ENCODE results near the gene RGS9BP.
A peak's percentile ranks its signal among the peaks of the same experiment; 100 is the strongest.

Gene RGS9BP

GRCh38 chr19:32675720-32676185 is at the start of gene RGS9BP:
TSS of gene RGS9BP (plus strand) at chr19:32675848. CDS start at chr19:32676264, 416 bp downstream.
- peaks cover 6% of the 10 kb centered on the region for H3K36me3 Mint-ChIP-seq (ENCODE audit: insufficient read depth)
- no peaks in the 10 kb centered on the region for H3K9me3 Mint-ChIP-seq
- peak within 1 kb of the TSS; percentile 87 for H3K4me3 Mint-ChIP-seq
- peaks cover 32% of the 10 kb centered on the region for H3K4me1 Mint-ChIP-seq
- DNase-seq (ENCODE audit: low spot score in 2 of 2) (peak; percentile 41 to 45), ATAC-seq (replicated peaks; ENCODE audit: extremely low read depth, poor library complexity, severe bottlenecking) (peak; percentile 58)
- H3K27me3 Mint-ChIP-seq, result peaks cover 9% of the 10 kb centered on the region
- H3K27ac Mint-ChIP-seq (ENCODE audit: low read depth), result peak within 1 kb of the TSS; percentile 64

- Mint-ChIP-seq H3K4me1 (no peaks in the 10 kb centered on the region), H3K27me3 (no peaks in the 10 kb centered on the region), H3K27ac (ENCODE audit: low read depth) (peak overlapping the region; percentile 49), H3K4me3 (no peak overlapping the region), H3K36me3 (ENCODE audit: insufficient read depth) (peaks cover 31% of the 10 kb centered on the region), H3K9me3 (no peaks in the 10 kb centered on the region)
- DNase-seq (ENCODE audit: low spot score in 2 of 2) (no peak), ATAC-seq (replicated peaks; ENCODE audit: extremely low read depth, poor library complexity, severe bottlenecking) (no peak)
Measured at GRCh38 chr19:32626969-32627368, 48.7 kb upstream of the RGS9BP start.

- no peak overlapping the region for H3K27ac Mint-ChIP-seq (ENCODE audit: low read depth)
- DNase-seq (ENCODE audit: low spot score in 2 of 2) (no peak), ATAC-seq (replicated peaks; ENCODE audit: extremely low read depth, poor library complexity, severe bottlenecking) (no peak)
- H3K9me3 Mint-ChIP-seq, result no peaks in the 10 kb centered on the region
- no peaks in the 10 kb centered on the region for H3K4me1 Mint-ChIP-seq
- no peak overlapping the region for H3K4me3 Mint-ChIP-seq
- no peaks in the 10 kb centered on the region for H3K27me3 Mint-ChIP-seq
- peaks cover 24% of the 10 kb centered on the region for H3K36me3 Mint-ChIP-seq (ENCODE audit: insufficient read depth)
Measured at GRCh38 chr19:32627714-32628270, 47.9 kb upstream of the RGS9BP start.

- Mint-ChIP-seq H3K27ac (ENCODE audit: low read depth) (no peak overlapping the region), H3K27me3 (no peaks in the 10 kb centered on the region), H3K4me3 (no peak overlapping the region), H3K36me3 (ENCODE audit: insufficient read depth) (peaks cover 12% of the 10 kb centered on the region), H3K9me3 (no peaks in the 10 kb centered on the region), H3K4me1 (no peaks in the 10 kb centered on the region)
- DNase-seq (ENCODE audit: low spot score in 2 of 2) (no peak), ATAC-seq (replicated peaks; ENCODE audit: extremely low read depth, poor library complexity, severe bottlenecking) (no peak)
Measured at GRCh38 chr19:32630338-32630737, 45.3 kb upstream of the RGS9BP start.

- Mint-ChIP-seq H3K36me3 (ENCODE audit: insufficient read depth) (peaks cover 15% of the 10 kb centered on the region), H3K4me3 (no peak overlapping the region), H3K9me3 (no peaks in the 10 kb centered on the region), H3K27ac (ENCODE audit: low read depth) (no peak overlapping the region), H3K27me3 (no peaks in the 10 kb centered on the region), H3K4me1 (no peaks in the 10 kb centered on the region)
- ATAC-seq (replicated peaks; ENCODE audit: extremely low read depth, poor library complexity, severe bottlenecking) (no peak), DNase-seq (ENCODE audit: low spot score in 2 of 2) (no peak)
Measured at GRCh38 chr19:32631381-32631780, 44.3 kb upstream of the RGS9BP start.

GRCh38 chr19:32637480-32637879 is 38.2 kb upstream of the RGS9BP start:
- H3K27ac Mint-ChIP-seq (ENCODE audit: low read depth), result no peak overlapping the region
- H3K27me3 Mint-ChIP-seq, result no peaks in the 10 kb centered on the region
- H3K4me3 Mint-ChIP-seq, result no peak overlapping the region
- H3K4me1 Mint-ChIP-seq, result no peaks in the 10 kb centered on the region
- no peaks in the 10 kb centered on the region for H3K9me3 Mint-ChIP-seq
- no peak for DNase-seq (ENCODE audit: low spot score in 2 of 2)
- peaks cover 29% of the 10 kb centered on the region for H3K36me3 Mint-ChIP-seq (ENCODE audit: insufficient read depth)
- no peak for ATAC-seq (replicated peaks; ENCODE audit: extremely low read depth, poor library complexity, severe bottlenecking)

GRCh38 chr19:32638625-32639024 is 37.0 kb upstream of the RGS9BP start:
- Mint-ChIP-seq H3K4me1 (peaks cover 11% of the 10 kb centered on the region), H3K36me3 (ENCODE audit: insufficient read depth) (peaks cover 36% of the 10 kb centered on the region), H3K27ac (ENCODE audit: low read depth) (no peak overlapping the region), H3K4me3 (no peak overlapping the region), H3K9me3 (no peaks in the 10 kb centered on the region), H3K27me3 (no peaks in the 10 kb centered on the region)
- DNase-seq (ENCODE audit: low spot score in 2 of 2) (no peak), ATAC-seq (replicated peaks; ENCODE audit: extremely low read depth, poor library complexity, severe bottlenecking) (no peak)

- Mint-ChIP-seq H3K27ac (ENCODE audit: low read depth) (peak overlapping the region; percentile 81), H3K27me3 (no peaks in the 10 kb centered on the region), H3K4me3 (peak overlapping the region; percentile 28), H3K9me3 (no peaks in the 10 kb centered on the region), H3K36me3 (ENCODE audit: insufficient read depth) (peaks cover 34% of the 10 kb centered on the region), H3K4me1 (peaks cover 15% of the 10 kb centered on the region)
- peak; percentile 31 to 41 for DNase-seq (ENCODE audit: low spot score in 2 of 2)
- ATAC-seq (replicated peaks; ENCODE audit: extremely low read depth, poor library complexity, severe bottlenecking), result peak; percentile 98
Measured at GRCh38 chr19:32642771-32643170, 32.9 kb upstream of the RGS9BP start.

GRCh38 chr19:32646556-32646955 is 29.1 kb upstream of the RGS9BP start:
- H3K27me3 Mint-ChIP-seq, result no peaks in the 10 kb centered on the region

GRCh38 chr19:32647361-32647760 is 28.3 kb upstream of the RGS9BP start:
- no peaks in the 10 kb centered on the region for H3K9me3 Mint-ChIP-seq
- H3K4me1 Mint-ChIP-seq, result peaks cover 15% of the 10 kb centered on the region
- ATAC-seq (replicated peaks; ENCODE audit: extremely low read depth, poor library complexity, severe bottlenecking) (no peak), DNase-seq (ENCODE audit: low spot score in 2 of 2) (no peak)
- H3K4me3 Mint-ChIP-seq, result no peak overlapping the region
- no peak overlapping the region for H3K27ac Mint-ChIP-seq (ENCODE audit: low read depth)
- H3K27me3 Mint-ChIP-seq, result no peaks in the 10 kb centered on the region
- H3K36me3 Mint-ChIP-seq (ENCODE audit: insufficient read depth), result peaks cover 26% of the 10 kb centered on the region

More at GRCh38 chr19:32646556-32646955, 29.1 kb upstream of the RGS9BP start:
- H3K27ac Mint-ChIP-seq (ENCODE audit: low read depth), result no peak overlapping the region
- peaks cover 29% of the 10 kb centered on the region for H3K36me3 Mint-ChIP-seq (ENCODE audit: insufficient read depth)
- DNase-seq (ENCODE audit: low spot score in 2 of 2), result no peak
- H3K9me3 Mint-ChIP-seq, result no peaks in the 10 kb centered on the region
- ATAC-seq (replicated peaks; ENCODE audit: extremely low read depth, poor library complexity, severe bottlenecking), result no peak
- no peak overlapping the region for H3K4me3 Mint-ChIP-seq
- H3K4me1 Mint-ChIP-seq, result peaks cover 15% of the 10 kb centered on the region

GRCh38 chr19:32649751-32650150 is 25.9 kb upstream of the RGS9BP start:
- DNase-seq (ENCODE audit: low spot score in 2 of 2) (no peak), ATAC-seq (replicated peaks; ENCODE audit: extremely low read depth, poor library complexity, severe bottlenecking) (no peak)
- peaks cover 32% of the 10 kb centered on the region for H3K36me3 Mint-ChIP-seq (ENCODE audit: insufficient read depth)
- no peaks in the 10 kb centered on the region for H3K27me3 Mint-ChIP-seq
- no peaks in the 10 kb centered on the region for H3K9me3 Mint-ChIP-seq
- no peaks in the 10 kb centered on the region for H3K4me1 Mint-ChIP-seq
- H3K27ac Mint-ChIP-seq (ENCODE audit: low read depth), result no peak overlapping the region
- H3K4me3 Mint-ChIP-seq, result no peak overlapping the region

- DNase-seq (ENCODE audit: low spot score in 2 of 2) (no peak), ATAC-seq (replicated peaks; ENCODE audit: extremely low read depth, poor library complexity, severe bottlenecking) (no peak)
- Mint-ChIP-seq H3K27ac (ENCODE audit: low read depth) (no peak overlapping the region), H3K4me1 (no peaks in the 10 kb centered on the region), H3K9me3 (no peaks in the 10 kb centered on the region), H3K4me3 (no peak overlapping the region), H3K27me3 (no peaks in the 10 kb centered on the region), H3K36me3 (ENCODE audit: insufficient read depth) (peaks cover 34% of the 10 kb centered on the region)
Measured at GRCh38 chr19:32650671-32651070, 25.0 kb upstream of the RGS9BP start.

- Mint-ChIP-seq H3K27me3 (no peaks in the 10 kb centered on the region), H3K9me3 (no peaks in the 10 kb centered on the region), H3K4me3 (no peak overlapping the region), H3K4me1 (no peaks in the 10 kb centered on the region), H3K36me3 (ENCODE audit: insufficient read depth) (peaks cover 39% of the 10 kb centered on the region), H3K27ac (ENCODE audit: low read depth) (no peak overlapping the region)
- no peak for ATAC-seq (replicated peaks; ENCODE audit: extremely low read depth, poor library complexity, severe bottlenecking)
- no peak for DNase-seq (ENCODE audit: low spot score in 2 of 2)
Measured at GRCh38 chr19:32651729-32652140, 23.9 kb upstream of the RGS9BP start.

All from central memory CD8-positive, alpha-beta T cell (primary cell).